K562 (cell line): ENCODE data around the gene ITGAX. TPM values are rescaled to one million over a fixed set of nuclear protein-coding genes. Genes with fewer than 3 reads are reported as not detected.

Experiments
- C11orf30 ChIP-seq: fragments of 450-650 bp; IDR thresholded peaks from 2 replicates; pipeline ENCODE4 v1.6.1; 2016; ENCODE audit warnings: low read depth, mild to moderate bottlenecking
- FOXJ3 ChIP-seq: sonication (generic); formaldehyde crosslinking; IDR thresholded peaks from 2 replicates; pipeline ENCODE4 v1.4.0; 2020; ENCODE audit warnings: mild to moderate bottlenecking, missing genetic modification reagents
- NR1H2 ChIP-seq: sonication (generic); formaldehyde crosslinking; IDR thresholded peaks from 2 replicates; pipeline ENCODE4 v1.4.0; 2020; ENCODE audit warnings: mild to moderate bottlenecking, missing genetic modification reagents
- RAD21 ChIP-seq, 2 experiments: fragments of 250-450 bp in 1 of 2; fragments of 450-650 bp in 1 of 2; sonication (Bioruptor Pico) in 1 of 2; formaldehyde crosslinking in 1 of 2; IDR thresholded peaks in 1 of 2; conservative IDR thresholded peaks in 1 of 2; 2 replicates each; pipeline versions ENCODE4 v1.4.0 to v1.8.0; 2020 to 2022; ENCODE audit warnings: mild to moderate bottlenecking in 2 of 2, moderate library complexity in 1 of 2
- STAG1 ChIP-seq: sonication (generic); formaldehyde crosslinking; IDR thresholded peaks from 2 replicates; pipeline ENCODE4 v1.5.0; 2020; ENCODE audit warnings: missing genetic modification reagents, borderline replicate concordance
- TAF7 ChIP-seq: fragments of 450-650 bp; IDR thresholded peaks from 2 replicates; pipeline ENCODE4 v1.6.1; 2016; ENCODE audit warnings: missing genetic modification characterization, missing compliant biosample characterization
- ZNF445 ChIP-seq: fragments of 250-450 bp; sonication (Bioruptor Pico); IDR thresholded peaks from 2 replicates; pipeline ENCODE4 v1.4.0; 2020; ENCODE audit warnings: low read depth, mild to moderate bottlenecking, moderate library complexity
- ZNF766 ChIP-seq: fragments of 200-800 bp; sonication (Bioruptor generic); conservative IDR thresholded peaks from 2 replicates; pipeline ENCODE4 v1.6.1; 2016; ENCODE audit warnings: missing genetic modification characterization, missing compliant biosample characterization
- ZZZ3 ChIP-seq: fragments of 450-650 bp; IDR thresholded peaks from 2 replicates; pipeline ENCODE4 v1.6.1; 2016; ENCODE audit warnings: antibody characterized with exemption, mild to moderate bottlenecking, moderate library complexity
- polyA plus RNA-seq, 8 experiments: library from polyadenylated mRNA; depleted of rRNA in 4 of 8; stranded (reverse) in 5 of 8; unstranded in 3 of 8; fragments of >200 nt; fragmentation: Nextera tagmentation in 2 of 8; fragmentation: Illumina TruSeq in 1 of 8; extraction: Ambion mirVana in 2 of 8; extraction: Trizol in 1 of 8; gene quantifications; 2 replicates each; pipeline versions ENCODE4 v1.2.1 to v1.2.3, GENCODE V29; 2011 to 2014; ENCODE audit warnings: inconsistent platforms in 1 of 8, missing spikeins in 1 of 8
- total RNA-seq, 7 experiments: library from RNA; depleted of rRNA in 6 of 7; stranded (reverse); fragments of >200 nt in 6 of 7; fragmentation: Illumina TruSeq in 2 of 7; extraction: Trizol in 2 of 7; gene quantifications; 2 replicates each; pipeline versions ENCODE4 v1.2.1 to v1.2.3, GENCODE V29; 2011 to 2021; ENCODE audit warnings: low replicate concordance in 1 of 7
- TF ChIP-seq, protein P1 (sequence below): IDR thresholded peaks from 2 replicates; pipeline ENCODE4 v1.6.1; 2016; ENCODE audit warnings: missing genetic modification characterization, missing compliant biosample characterization
- TF ChIP-seq, protein P2 (sequence below): IDR thresholded peaks from 2 replicates; pipeline ENCODE4 v1.6.1; 2011; ENCODE audit warnings: borderline replicate concordance, low read depth, mild to moderate bottlenecking, moderate library complexity, low read length; ENCODE audit not compliant: insufficient read depth, poor library complexity, severe bottlenecking
- TF ChIP-seq, protein P3 (sequence below), 3 experiments: fragments of 200-800 bp in 1 of 3; fragments of 250-450 bp in 1 of 3; fragments of 450-650 bp in 1 of 3; sonication (Bioruptor Pico) in 1 of 3; sonication (Bioruptor generic) in 1 of 3; formaldehyde crosslinking in 1 of 3; IDR thresholded peaks; 2 replicates each; pipeline versions ENCODE4 v1.6.1 to v1.8.0; 2016 to 2022; ENCODE audit warnings: mild to moderate bottlenecking in 2 of 3, missing genetic modification characterization in 2 of 3, missing compliant biosample characterization in 1 of 3, moderate library complexity in 1 of 3

The ITGAX gene
- total and polyA plus RNA-seq, 9 of the 15 experiments (the other 6 are each of a cell fraction or from before 2014, with no cell fraction given): 0.03 to 0.58 (median 0.14) TPM

DNA sequence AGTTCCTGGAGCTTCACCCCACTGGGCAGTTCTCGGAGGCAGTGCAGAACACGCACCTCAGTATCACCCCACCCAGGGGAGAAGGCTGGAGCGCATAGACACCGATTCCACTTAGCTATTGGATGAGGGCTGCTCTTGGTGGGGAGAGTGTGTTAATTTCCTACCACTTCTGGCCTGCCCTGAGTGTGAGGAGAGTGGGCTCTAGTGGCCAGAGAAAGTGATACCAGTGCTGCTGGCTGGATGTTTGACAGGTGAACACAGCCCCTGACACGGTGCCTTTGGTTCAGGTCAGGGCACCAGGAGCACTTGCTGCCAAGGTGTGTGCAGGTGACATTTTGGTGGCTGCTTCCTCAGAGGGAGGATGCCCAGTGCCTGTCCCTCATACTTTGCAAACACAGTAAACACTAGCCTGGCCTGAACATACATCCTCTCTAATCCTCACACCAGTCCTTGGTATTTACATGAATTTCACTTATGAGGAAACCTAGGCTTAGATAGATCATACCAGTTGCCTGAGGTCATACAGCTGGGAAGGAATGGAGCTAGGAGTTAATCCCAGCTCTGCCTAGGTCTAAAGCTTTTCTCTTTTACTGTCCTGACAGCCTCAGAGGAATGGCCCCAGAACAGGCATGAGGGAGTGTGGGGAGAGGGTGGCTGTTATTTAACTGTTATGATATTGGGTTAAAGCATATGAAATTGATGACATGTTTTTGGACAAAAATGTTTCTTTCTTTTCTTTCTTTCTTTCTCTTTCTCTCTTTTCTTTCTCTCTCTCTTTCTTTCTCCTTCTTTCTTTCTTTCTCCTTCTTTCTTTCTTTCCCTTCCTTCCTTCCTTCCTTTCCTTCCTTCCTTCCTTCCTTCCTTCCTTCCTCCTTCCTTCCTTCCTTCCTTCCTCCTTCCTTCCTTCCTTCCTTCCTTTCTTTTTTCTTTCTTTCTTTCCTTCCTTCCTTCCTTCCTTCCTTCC lies 21.0 kb upstream of the ITGAX start (continued):
- peak; percentile 87; the same call in 1 of the 2 replicates for TF ChIP-seq STAG1 (CRISPR knock-in tag)
- no peak for TF ChIP-seq C11orf30
- TF ChIP-seq TAF7 (tag): no peak
- TF ChIP-seq, protein P1, sequence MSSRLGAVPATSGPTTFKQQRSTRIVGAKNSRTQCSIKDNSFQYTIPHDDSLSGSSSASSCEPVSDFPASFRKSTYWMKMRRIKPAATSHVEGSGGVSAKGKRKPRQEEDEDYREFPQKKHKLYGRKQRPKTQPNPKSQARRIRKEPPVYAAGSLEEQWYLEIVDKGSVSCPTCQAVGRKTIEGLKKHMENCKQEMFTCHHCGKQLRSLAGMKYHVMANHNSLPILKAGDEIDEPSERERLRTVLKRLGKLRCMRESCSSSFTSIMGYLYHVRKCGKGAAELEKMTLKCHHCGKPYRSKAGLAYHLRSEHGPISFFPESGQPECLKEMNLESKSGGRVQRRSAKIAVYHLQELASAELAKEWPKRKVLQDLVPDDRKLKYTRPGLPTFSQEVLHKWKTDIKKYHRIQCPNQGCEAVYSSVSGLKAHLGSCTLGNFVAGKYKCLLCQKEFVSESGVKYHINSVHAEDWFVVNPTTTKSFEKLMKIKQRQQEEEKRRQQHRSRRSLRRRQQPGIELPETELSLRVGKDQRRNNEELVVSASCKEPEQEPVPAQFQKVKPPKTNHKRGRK (tag): peak; percentile 90
- TF ChIP-seq FOXJ3 (CRISPR knock-in tag): no peak
- TF ChIP-seq, protein P2, sequence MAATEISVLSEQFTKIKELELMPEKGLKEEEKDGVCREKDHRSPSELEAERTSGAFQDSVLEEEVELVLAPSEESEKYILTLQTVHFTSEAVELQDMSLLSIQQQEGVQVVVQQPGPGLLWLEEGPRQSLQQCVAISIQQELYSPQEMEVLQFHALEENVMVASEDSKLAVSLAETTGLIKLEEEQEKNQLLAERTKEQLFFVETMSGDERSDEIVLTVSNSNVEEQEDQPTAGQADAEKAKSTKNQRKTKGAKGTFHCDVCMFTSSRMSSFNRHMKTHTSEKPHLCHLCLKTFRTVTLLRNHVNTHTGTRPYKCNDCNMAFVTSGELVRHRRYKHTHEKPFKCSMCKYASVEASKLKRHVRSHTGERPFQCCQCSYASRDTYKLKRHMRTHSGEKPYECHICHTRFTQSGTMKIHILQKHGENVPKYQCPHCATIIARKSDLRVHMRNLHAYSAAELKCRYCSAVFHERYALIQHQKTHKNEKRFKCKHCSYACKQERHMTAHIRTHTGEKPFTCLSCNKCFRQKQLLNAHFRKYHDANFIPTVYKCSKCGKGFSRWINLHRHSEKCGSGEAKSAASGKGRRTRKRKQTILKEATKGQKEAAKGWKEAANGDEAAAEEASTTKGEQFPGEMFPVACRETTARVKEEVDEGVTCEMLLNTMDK: no peak
- peak; percentile 73 to 81 for TF ChIP-seq RAD21 (CRISPR knock-in tag; conservative IDR thresholded peaks at IDR 0.05 in 1 of 2, IDR thresholded peaks at IDR 0.05 in 1 of 2)
- TF ChIP-seq, protein P3, sequence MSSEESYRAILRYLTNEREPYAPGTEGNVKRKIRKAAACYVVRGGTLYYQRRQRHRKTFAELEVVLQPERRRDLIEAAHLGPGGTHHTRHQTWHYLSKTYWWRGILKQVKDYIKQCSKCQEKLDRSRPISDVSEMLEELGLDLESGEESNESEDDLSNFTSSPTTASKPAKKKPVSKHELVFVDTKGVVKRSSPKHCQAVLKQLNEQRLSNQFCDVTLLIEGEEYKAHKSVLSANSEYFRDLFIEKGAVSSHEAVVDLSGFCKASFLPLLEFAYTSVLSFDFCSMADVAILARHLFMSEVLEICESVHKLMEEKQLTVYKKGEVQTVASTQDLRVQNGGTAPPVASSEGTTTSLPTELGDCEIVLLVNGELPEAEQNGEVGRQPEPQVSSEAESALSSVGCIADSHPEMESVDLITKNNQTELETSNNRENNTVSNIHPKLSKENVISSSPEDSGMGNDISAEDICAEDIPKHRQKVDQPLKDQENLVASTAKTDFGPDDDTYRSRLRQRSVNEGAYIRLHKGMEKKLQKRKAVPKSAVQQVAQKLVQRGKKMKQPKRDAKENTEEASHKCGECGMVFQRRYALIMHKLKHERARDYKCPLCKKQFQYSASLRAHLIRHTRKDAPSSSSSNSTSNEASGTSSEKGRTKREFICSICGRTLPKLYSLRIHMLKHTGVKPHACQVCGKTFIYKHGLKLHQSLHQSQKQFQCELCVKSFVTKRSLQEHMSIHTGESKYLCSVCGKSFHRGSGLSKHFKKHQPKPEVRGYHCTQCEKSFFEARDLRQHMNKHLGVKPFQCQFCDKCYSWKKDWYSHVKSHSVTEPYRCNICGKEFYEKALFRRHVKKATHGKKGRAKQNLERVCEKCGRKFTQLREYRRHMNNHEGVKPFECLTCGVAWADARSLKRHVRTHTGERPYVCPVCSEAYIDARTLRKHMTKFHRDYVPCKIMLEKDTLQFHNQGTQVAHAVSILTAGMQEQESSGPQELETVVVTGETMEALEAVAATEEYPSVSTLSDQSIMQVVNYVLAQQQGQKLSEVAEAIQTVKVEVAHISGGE (CRISPR knock-in tag; IDR thresholded peaks at IDR 0.05): no peak
- no peak for TF ChIP-seq ZNF445
- no peak for TF ChIP-seq NR1H2 (CRISPR knock-in tag)
- no peak for TF ChIP-seq ZNF766
- TF ChIP-seq ZZZ3: no peak
